ENCODE data around the gene CNTN1.
"Not testable (repeated sequence)": the region's sequence is repeated elsewhere in the genome, so short reads cannot be mapped to it uniquely, and the experiment has no call there.

CNTN1 gene

DNA sequence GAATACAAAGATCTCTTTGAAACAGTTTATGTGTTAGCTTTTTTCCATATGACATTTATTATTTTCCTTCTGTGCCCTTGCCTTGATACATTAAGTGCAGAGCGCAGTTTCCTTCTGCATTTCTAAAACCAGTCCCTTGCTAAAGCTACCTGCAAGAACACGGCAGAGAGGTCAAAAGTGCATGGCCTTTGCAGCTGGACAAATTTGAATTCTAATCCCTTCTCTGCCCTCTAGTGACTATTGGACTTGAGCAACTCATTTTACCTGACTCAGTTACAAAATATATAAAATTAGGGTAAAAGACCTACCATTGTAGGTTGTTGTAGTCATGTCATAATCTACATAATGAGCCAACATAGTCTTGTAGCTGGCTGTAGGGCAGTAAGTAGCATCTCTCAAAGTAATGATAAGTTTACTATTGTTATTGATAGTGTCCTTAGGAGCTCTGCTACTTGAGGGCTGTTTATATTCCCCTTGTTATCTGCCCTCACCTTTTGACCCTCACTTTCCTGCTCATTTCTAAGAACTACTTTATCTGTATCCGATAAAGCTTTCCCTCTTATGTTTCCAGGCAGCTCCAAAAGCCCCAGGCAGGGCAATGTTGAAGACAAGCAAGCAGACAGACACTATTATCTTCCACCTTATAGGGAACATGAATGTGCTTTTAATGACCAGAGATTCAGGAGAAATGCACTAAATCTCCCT is 375.9 kb downstream of the CNTN1 start:
- TF ChIP-seq, protein P1, sequence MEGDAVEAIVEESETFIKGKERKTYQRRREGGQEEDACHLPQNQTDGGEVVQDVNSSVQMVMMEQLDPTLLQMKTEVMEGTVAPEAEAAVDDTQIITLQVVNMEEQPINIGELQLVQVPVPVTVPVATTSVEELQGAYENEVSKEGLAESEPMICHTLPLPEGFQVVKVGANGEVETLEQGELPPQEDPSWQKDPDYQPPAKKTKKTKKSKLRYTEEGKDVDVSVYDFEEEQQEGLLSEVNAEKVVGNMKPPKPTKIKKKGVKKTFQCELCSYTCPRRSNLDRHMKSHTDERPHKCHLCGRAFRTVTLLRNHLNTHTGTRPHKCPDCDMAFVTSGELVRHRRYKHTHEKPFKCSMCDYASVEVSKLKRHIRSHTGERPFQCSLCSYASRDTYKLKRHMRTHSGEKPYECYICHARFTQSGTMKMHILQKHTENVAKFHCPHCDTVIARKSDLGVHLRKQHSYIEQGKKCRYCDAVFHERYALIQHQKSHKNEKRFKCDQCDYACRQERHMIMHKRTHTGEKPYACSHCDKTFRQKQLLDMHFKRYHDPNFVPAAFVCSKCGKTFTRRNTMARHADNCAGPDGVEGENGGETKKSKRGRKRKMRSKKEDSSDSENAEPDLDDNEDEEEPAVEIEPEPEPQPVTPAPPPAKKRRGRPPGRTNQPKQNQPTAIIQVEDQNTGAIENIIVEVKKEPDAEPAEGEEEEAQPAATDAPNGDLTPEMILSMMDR (IDR thresholded peaks at IDR 0.05; ENCODE audit: low read length, missing control alignments) = no peak
- H3K4me3 ChIP-seq (replicated peaks; ENCODE audit: low read depth, low read length) = no peak overlapping the region
- DNase-seq (ENCODE audit: low read depth) = no peak

DNA sequence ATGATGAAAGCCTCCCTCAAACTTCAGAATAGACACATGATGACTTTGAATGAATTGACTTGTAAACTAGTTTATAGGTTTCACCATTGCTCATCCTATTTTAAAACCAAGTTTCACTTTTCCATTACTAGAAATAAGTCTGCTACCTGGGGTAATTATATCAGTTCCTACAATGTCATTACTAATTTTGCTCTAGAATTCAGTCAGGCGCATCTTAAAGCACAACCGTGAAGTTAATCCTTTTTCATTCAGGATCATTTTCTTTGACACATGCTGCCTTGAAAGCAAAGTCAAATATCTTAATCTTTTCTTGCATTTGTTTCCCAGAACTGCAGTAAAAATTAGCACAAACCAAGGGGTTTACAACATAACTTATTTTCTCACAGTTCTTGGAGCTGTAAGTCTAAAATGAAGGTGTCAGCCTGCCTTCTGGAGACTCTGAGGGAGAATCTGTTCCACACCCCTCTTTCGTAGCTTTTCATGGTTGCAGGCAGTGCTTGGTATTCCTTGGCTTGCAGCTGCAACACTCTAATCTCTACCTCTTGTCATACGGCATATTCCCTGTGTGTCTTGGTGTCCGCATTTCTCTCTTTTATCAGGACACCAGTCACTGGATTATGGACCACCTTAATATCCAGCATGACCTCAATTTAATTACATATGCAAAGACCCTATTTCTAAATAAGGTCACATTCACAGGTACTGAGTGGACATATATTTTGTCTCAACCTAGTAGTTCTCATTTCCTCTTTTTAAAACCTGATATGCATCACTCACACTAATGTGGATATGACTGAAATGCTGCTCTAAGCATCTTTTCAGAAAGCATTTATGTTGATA is 381.6 kb downstream of the CNTN1 start:
- H3K4me3 ChIP-seq (replicated peaks; ENCODE audit: low read depth, low read length) = no peak overlapping the region
- no peak for DNase-seq (ENCODE audit: low read depth)
- TF ChIP-seq, protein P1 (IDR thresholded peaks at IDR 0.05; ENCODE audit: low read length, missing control alignments) = no peak

DNA sequence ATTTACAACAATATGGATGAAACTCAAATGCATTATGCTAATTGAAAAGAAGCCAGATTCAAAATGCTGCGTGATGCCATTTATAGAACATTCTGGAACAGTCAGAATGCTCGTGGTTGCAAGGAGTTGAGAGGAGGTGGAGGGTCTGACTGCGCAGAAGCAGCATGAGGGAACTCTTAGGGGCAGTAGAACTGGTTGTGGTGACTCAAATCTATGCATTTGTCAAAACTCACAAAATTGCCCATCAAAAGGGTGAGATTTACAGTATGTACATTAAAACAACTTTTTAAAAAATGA is 382.2 kb downstream of the CNTN1 start:
- TF ChIP-seq, protein P1 (IDR thresholded peaks at IDR 0.05; ENCODE audit: low read length, missing control alignments) = no peak
- no peak for DNase-seq (ENCODE audit: low read depth)
- no peak overlapping the region for H3K4me3 ChIP-seq (replicated peaks; ENCODE audit: low read depth, low read length)

DNA sequence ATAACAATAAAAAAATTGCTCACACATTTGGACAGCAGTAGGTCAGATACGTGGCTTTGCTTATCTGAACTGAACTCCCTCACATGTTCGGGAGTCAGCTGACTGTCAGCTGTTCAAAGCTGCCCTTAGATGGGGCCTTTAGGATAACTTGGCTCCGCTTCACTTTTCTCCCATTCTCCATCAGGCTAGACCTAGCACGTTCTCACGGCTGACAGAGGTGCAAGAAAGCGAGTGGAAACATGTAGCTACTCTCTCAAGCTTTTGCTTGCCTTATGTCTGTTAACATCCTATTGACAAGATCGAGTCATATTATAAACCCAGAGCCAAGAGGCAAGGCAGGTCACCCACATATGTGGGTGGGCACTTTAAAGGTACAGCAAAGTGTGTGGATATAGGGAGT is 383.9 kb downstream of the CNTN1 start:
- no peak for DNase-seq (ENCODE audit: low read depth)
- TF ChIP-seq, protein P1 (IDR thresholded peaks at IDR 0.05; ENCODE audit: low read length, missing control alignments) = no peak
- no peak overlapping the region for H3K4me3 ChIP-seq (replicated peaks; ENCODE audit: low read depth, low read length)

DNA sequence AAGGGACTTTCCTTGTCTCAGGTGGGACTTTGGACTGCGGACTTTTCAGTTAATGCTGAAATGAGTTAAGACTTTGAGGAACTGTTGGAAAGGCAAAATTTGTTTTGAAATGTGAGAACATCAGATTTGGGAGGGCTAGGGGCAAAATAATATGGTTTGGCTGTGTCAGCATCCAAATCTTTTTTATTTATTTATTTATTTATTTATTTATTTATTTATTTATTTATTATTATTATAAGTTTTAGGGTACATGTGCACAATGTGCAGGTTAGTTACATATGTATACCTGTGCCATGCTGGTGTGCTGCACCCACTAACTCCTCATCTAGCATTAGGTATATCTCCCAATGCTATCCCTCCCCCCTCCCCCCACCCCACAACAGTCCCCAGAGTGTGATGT is 389.0 kb downstream of the CNTN1 start:
- DNase-seq (ENCODE audit: low read depth); H3K4me3 ChIP-seq (replicated peaks; ENCODE audit: low read depth, low read length): not testable (repeated sequence)

DNA sequence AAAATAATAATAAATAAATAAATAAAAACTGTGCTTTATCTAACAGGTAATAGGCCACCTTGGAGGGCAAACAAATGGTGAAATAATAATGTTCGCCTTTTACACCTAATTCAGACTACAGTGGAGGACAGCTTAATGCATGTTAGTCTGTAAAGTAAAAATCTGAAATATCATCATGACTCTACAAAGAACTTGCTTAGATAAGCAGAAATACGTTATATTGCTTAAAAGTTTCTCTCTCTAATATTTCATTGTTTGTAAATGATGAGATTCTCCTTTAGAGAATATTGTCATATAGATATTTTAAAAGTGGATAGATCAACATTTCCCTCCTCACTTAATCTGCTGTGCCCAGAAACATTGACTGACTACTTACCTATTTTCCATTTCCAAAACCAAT is 397.2 kb downstream of the CNTN1 start:
- no peak overlapping the region for H3K4me3 ChIP-seq (replicated peaks; ENCODE audit: low read depth, low read length)
- TF ChIP-seq, protein P1 (IDR thresholded peaks at IDR 0.05; ENCODE audit: low read length, missing control alignments) = no peak
- DNase-seq (ENCODE audit: low read depth) = no peak

DNA sequence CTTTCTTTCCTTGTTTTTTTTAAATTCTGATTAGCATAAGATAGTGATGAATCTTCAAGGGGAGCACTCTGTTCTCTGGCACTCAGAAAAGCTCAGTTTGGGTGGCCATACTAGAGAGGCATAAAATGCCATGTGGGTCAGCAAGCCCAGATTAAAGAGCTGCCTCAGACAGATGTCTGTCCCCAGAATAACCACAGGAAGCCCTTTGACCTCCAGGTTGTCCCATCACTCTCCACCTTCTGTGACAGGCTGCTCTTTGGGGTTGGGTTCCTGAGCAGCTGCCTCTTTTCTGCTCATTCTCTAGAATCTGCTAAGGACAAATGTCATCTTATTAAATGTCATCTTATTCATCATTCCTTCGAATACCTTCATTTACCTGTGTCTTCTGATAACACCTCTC is 399.9 kb downstream of the CNTN1 start:
- H3K4me3 ChIP-seq (replicated peaks; ENCODE audit: low read depth, low read length) = no peak overlapping the region
- DNase-seq (ENCODE audit: low read depth) = no peak
- TF ChIP-seq, protein P1 (IDR thresholded peaks at IDR 0.05; ENCODE audit: low read length, missing control alignments) = no peak
